SK-N-SH (cell line): ENCODE measurements around the gene GLE1. TPM values are rescaled to one million over a fixed set of nuclear protein-coding genes. Genes with fewer than 3 reads are reported as not detected.
"Not testable (repeated sequence)": the region's sequence is repeated elsewhere in the genome, so short reads cannot be mapped to it uniquely, and the experiment has no call there.

Experiments used
- CTCF ChIA-PET: fragments of 300-600, 350-600 bp; formaldehyde crosslinking; extraction: SDS; loops from one replicate; lab custom pipeline; 2021; lab: Yijun Ruan, JAX
- POLR2A ChIA-PET: fragments of 350-600 bp; sonication (Branson Sonifier 250); formaldehyde crosslinking; extraction: SDS; loops from one replicate; lab custom pipeline; 2020; ENCODE audit warnings: antibody characterized with exemption, inconsistent platforms; lab: Yijun Ruan, JAX
- DNase-seq: peaks from one replicate; pipeline ENCODE4 v3.0.0; 2012
- H2AFZ ChIP-seq: fragments of 200-600 bp; sonication (generic); 2 replicates; pipeline ENCODE4 v1.8.1; 2016; ENCODE audit warnings: antibody characterized with exemption, mild to moderate bottlenecking, low read depth
- H3F3A ChIP-seq: fragments of 200-600 bp; sonication (generic); replicated peaks from 2 replicates; pipeline ENCODE3; 2016; ENCODE audit warnings: antibody characterized with exemption, mild to moderate bottlenecking; ENCODE audit not compliant: insufficient read depth
- H3K27ac ChIP-seq, 2 experiments: fragments of 200-500 bp in 1 of 2; fragments of 200-600 bp in 1 of 2; sonication (Bioruptor generic) in 1 of 2; sonication (generic), shearing (Covaris generic) in 1 of 2; 2 replicates each; pipeline versions ENCODE4 v1.5.1 to v1.6.1; 2014 to 2016; ENCODE audit warnings: low read depth in 2 of 2, inconsistent platforms in 1 of 2, low read length in 1 of 2, mild to moderate bottlenecking in 1 of 2, mixed read lengths in 1 of 2
- H3K27me3 ChIP-seq: fragments of 200-600 bp; sonication (generic), shearing (Covaris generic); 2 replicates; pipeline ENCODE4 v1.6.1; 2016; ENCODE audit warnings: mixed run types; ENCODE audit not compliant: insufficient read depth
- H3K36me3 ChIP-seq, 2 experiments: fragments of 200-500 bp in 1 of 2; fragments of 200-600 bp in 1 of 2; sonication (Bioruptor generic) in 1 of 2; sonication (generic) in 1 of 2; replicated peaks in 1 of 2; 2 replicates each; pipeline versions ENCODE3 to v1.5.1; 2014 to 2016; ENCODE audit warnings: low read length in 1 of 2, mild to moderate bottlenecking in 1 of 2; ENCODE audit not compliant: insufficient read depth in 2 of 2, control insufficient read depth in 1 of 2
- H3K4me1 ChIP-seq, 2 experiments: fragments of 200-500 bp in 1 of 2; fragments of 200-600 bp in 1 of 2; sonication (Bioruptor generic) in 1 of 2; sonication (generic), shearing (Covaris generic) in 1 of 2; 2 replicates each; pipeline versions ENCODE4 v1.5.1 to v1.6.1; 2014 to 2016; ENCODE audit warnings: low read depth in 1 of 2, low read length in 1 of 2, mixed run types in 1 of 2; ENCODE audit not compliant: insufficient read depth in 2 of 2, control insufficient read depth in 1 of 2
- H3K4me2 ChIP-seq: fragments of 200-600 bp; sonication (generic), shearing (Covaris generic); 2 replicates; pipeline ENCODE4 v1.6.1; 2017; ENCODE audit warnings: mixed run types
- H3K4me3 ChIP-seq, 2 experiments: fragments of 200-500 bp in 1 of 2; fragments of 200-600 bp in 1 of 2; sonication (Bioruptor generic) in 1 of 2; sonication (generic), shearing (Covaris generic) in 1 of 2; 2 replicates each; pipeline versions ENCODE4 v1.5.1 to v1.8.1; 2014 to 2016; ENCODE audit warnings: low read depth in 2 of 2, inconsistent platforms in 1 of 2, low read length in 1 of 2, mild to moderate bottlenecking in 1 of 2, mixed read lengths in 1 of 2, moderate library complexity in 1 of 2
- H3K79me2 ChIP-seq: fragments of 200-600 bp; sonication (generic); 2 replicates; pipeline ENCODE4 v1.8.1; 2017; ENCODE audit warnings: mild to moderate bottlenecking; ENCODE audit not compliant: insufficient read depth
- H3K9ac ChIP-seq: fragments of 200-600 bp; sonication (generic); 2 replicates; pipeline ENCODE4 v1.6.1; 2017; ENCODE audit warnings: mixed run types
- H3K9me2 ChIP-seq: fragments of 200-600 bp; sonication (generic); 2 replicates; pipeline ENCODE4 v1.6.1; 2017; ENCODE audit warnings: mixed run types
- H3K9me3 ChIP-seq: fragments of 200-600 bp; sonication (generic); 2 replicates; pipeline ENCODE4 v1.6.1; 2017; ENCODE audit warnings: mixed run types, mild to moderate bottlenecking, moderate library complexity
- H4K20me1 ChIP-seq: fragments of 200-600 bp; sonication (generic); 2 replicates; pipeline ENCODE4 v1.6.1; 2017; ENCODE audit warnings: mild to moderate bottlenecking, mixed run types; ENCODE audit not compliant: insufficient read depth
- CHD2 ChIP-seq: fragments of 150-350 bp; IDR thresholded peaks from 2 replicates; pipeline ENCODE4 v1.6.1; 2018; ENCODE audit warnings: low read length; ENCODE audit not compliant: partially characterized antibody
- ELF1 ChIP-seq: IDR thresholded peaks from 2 replicates; pipeline ENCODE4 v1.4.0; 2012
- EZH2phosphoT487 ChIP-seq: fragments of 200-600 bp; sonication (generic); IDR thresholded peaks from 2 replicates; pipeline ENCODE4 v1.6.1; 2017; ENCODE audit warnings: low read depth, mixed run types, mild to moderate bottlenecking, antibody characterized with exemption, moderate library complexity, borderline replicate concordance
- MXI1 ChIP-seq: IDR thresholded peaks from 2 replicates; pipeline ENCODE4 v1.6.1; 2012; ENCODE audit warnings: mild to moderate bottlenecking, low read depth, low read length, improper control_type of control experiment
- NFIC ChIP-seq: IDR thresholded peaks from 2 replicates; pipeline ENCODE4 v1.4.0; 2012; ENCODE audit warnings: borderline replicate concordance
- RXRA ChIP-seq: IDR thresholded peaks from 2 replicates; pipeline ENCODE4 v1.4.0; 2012; ENCODE audit warnings: low read depth, mild to moderate bottlenecking, borderline replicate concordance
- SIN3A ChIP-seq: IDR thresholded peaks from 2 replicates; pipeline ENCODE4 v1.6.1; 2012; ENCODE audit warnings: low read depth, mild to moderate bottlenecking, low read length, moderate library complexity, borderline replicate concordance
- SMC3 ChIP-seq: IDR thresholded peaks from 2 replicates; pipeline ENCODE4 v1.6.1; 2012; ENCODE audit warnings: low read depth, low read length, improper control_type of control experiment
- TCF12 ChIP-seq: IDR thresholded peaks from 2 replicates; pipeline ENCODE4 v1.4.0; 2012
- YY1 ChIP-seq: IDR thresholded peaks from 2 replicates; pipeline ENCODE4 v1.4.0; 2012; ENCODE audit warnings: low read depth, mild to moderate bottlenecking
- WGBS: methylation state at CpG from one replicate; pipeline ENCODE4 v1.1.6; 2017; ENCODE audit warnings: low lambda C conversion rate; 5-methylcytosine and 5-hydroxymethylcytosine counted together
- polyA plus RNA-seq, 3 experiments: library from polyadenylated mRNA; depleted of rRNA; stranded (reverse); fragments of >200 nt; gene quantifications; 2 replicates each; pipeline ENCODE4 v1.2.3, GENCODE V29; 2012
- TF ChIP-seq, protein P1 (sequence below): IDR thresholded peaks from 2 replicates; pipeline ENCODE4 v1.4.0; 2012; ENCODE audit warnings: low read depth
- TF ChIP-seq, protein P2 (sequence below): fragments of 150-350 bp; IDR thresholded peaks from 2 replicates; pipeline ENCODE4 v1.6.1; 2017; ENCODE audit warnings: antibody characterized with exemption, low read length, low read depth, borderline replicate concordance

Gene GLE1
- polyA plus RNA-seq, 1 of the 3 experiments (the other 2 are of a cell fraction): 13.8 TPM

DNA sequence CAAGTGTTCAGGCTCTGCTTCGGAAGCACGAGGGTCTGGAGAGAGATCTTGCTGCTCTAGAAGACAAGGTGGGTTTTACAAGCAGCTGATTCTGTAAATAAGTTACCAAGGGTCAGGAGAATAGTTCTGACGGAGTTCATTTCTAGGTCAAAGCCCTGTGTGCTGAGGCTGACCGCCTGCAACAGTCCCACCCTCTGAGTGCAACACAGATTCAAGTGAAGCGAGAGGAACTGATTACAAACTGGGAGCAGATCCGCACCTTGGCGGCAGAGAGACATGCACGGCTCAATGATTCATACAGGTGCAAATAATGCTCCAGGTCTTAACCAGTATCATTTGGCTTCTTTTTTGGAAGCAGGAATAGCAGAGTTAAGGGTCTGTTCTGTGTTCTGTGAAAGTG is 72.7 kb downstream of the GLE1 start:
- H3K27me3 ChIP-seq: no peaks in the 10 kb centered on the region
- 97% methylated on average over 8 of the region's 8 CpGs for WGBS
- CTCF ChIA-PET: interaction anchor here (1.4 kb wide), 1 partner anchor 46 kb away, joined by 3 read pairs; no protein-coding TSS in a partner anchor
- no peak overlapping the region for H2AFZ ChIP-seq
- DNase-seq: no peak
- no peaks in the 10 kb centered on the region for H3K4me1 ChIP-seq
- H4K20me1 ChIP-seq: no peaks in the 10 kb centered on the region
- no peak for TF ChIP-seq EZH2phosphoT487
- no peak for TF ChIP-seq SMC3
- TF ChIP-seq, all 33 proteins: peak for 0
- Histone ChIP-seq H3K27ac (no peak overlapping the region), H3K79me2 (peaks cover 18% of the 10 kb centered on the region; the same call in 1 of the 2 replicates), H3K4me3 (no peak overlapping the region), H3K4me2 (no peak overlapping the region), H3F3A (peaks cover 9% of the 10 kb centered on the region), H3K9ac (no peak overlapping the region), H3K9me2 (no peaks in the 10 kb centered on the region), H3K9me3 (no peaks in the 10 kb centered on the region), H3K36me3 (peaks cover 85 to 89% of the 10 kb centered on the region in 2 experiments)
- POLR2A ChIA-PET: no interaction called here

DNA sequence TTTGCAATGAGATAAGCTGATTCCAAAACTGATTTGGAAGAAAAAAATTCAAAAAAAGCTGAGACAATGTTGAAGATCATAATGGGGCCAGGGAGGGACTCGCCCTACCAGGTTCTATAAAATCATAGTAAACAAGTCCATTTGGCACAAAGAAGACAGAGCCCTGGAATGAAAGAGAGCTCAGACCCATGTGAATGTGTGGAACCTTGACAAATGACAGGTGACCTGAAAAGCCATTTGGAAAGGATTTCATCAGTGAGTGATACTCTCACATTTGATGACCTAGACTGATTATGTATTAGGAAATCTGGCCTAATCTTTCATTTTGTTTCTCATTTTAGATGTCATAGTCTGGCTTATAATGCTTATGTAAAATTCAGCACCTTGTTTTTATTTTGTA is 74.7 kb downstream of the GLE1 start:
- TF ChIP-seq, protein P1, sequence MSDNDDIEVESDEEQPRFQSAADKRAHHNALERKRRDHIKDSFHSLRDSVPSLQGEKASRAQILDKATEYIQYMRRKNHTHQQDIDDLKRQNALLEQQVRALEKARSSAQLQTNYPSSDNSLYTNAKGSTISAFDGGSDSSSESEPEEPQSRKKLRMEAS: no peak
- TF ChIP-seq EZH2phosphoT487: no peak
- no peak for TF ChIP-seq ELF1
- TF ChIP-seq TCF12: no peak
- no peak for TF ChIP-seq RXRA
- TF ChIP-seq CHD2: no peak
- TF ChIP-seq YY1: no peak
- TF ChIP-seq NFIC: no peak
- TF ChIP-seq, all 33 proteins: peak for 0
- no peaks in the 10 kb centered on the region for H3K9me3 ChIP-seq
- H3F3A ChIP-seq: peaks cover 6% of the 10 kb centered on the region
- no peaks in the 10 kb centered on the region for H3K79me2 ChIP-seq
- no peak overlapping the region for H2AFZ ChIP-seq
- POLR2A ChIA-PET: no interaction called here
- no peak overlapping the region for H3K4me3 ChIP-seq
- CTCF ChIA-PET: no interaction called here
- peaks cover 93 to 99% of the 10 kb centered on the region in 2 experiments for H3K36me3 ChIP-seq
- H3K4me2 ChIP-seq: no peak overlapping the region
- H3K27me3 ChIP-seq: no peaks in the 10 kb centered on the region
- H3K4me1 ChIP-seq: no peaks in the 10 kb centered on the region
- no peak overlapping the region for H3K27ac ChIP-seq
- H3K9me2 ChIP-seq: no peaks in the 10 kb centered on the region
- H3K9ac ChIP-seq: no peak overlapping the region
- H4K20me1 ChIP-seq: no peaks in the 10 kb centered on the region
- WGBS: 100% methylated on average over 1 of the region's 1 CpG
- DNase-seq: no peak

DNA sequence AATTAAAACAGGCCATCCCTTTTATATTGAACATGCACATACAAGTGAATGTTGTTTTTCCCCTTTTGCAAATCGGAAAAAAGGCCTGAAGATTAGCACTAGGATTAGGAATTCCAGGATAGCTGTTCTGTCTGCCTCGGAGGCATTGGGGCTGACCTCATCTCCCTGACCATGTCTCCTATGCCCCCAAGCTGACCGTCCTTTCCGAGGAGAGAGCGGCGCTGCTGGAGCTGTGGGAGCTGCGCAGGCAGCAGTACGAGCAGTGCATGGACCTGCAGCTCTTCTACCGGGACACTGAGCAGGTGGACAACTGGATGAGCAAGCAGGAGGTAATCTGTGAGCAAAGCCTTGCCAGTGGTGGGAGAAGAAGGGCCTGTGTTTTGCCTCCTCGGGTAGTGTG is 76.2 kb downstream of the GLE1 start:
- CTCF ChIA-PET: interaction anchor here (1.1 to 1.3 kb wide), 2 partner anchors 133 to 142 kb away, joined by 3 read pairs; no protein-coding TSS in a partner anchor

DNA sequence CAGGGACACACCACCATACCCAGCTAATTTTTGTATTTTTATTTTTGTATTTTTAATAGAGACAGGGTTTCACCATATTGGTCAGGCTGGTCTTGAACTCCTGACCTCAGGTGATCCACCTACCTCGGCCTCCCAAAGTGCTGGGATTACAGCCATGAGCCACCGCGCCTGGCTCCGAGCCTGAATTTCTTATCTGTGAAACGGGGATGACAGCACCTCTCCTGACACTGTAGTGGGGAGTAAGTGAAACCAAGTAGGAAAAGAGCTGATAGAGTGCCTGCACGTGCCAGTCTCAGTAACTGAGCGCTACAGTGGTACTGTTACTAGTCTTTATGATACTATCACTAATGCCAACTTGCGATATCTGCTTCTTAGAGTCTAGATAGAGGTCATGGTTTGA is 80.6 kb downstream of the GLE1 start:
- Histone ChIP-seq H3K36me3 (peaks cover 83% of the 10 kb centered on the region in 2 experiments), H3F3A (peaks cover 14% of the 10 kb centered on the region)
- H3K9me3 ChIP-seq, H3K9ac ChIP-seq, H3K27me3 ChIP-seq, H3K9me2 ChIP-seq, H3K4me3 ChIP-seq, H4K20me1 ChIP-seq, H3K79me2 ChIP-seq, H3K4me2 ChIP-seq, DNase-seq, H3K27ac ChIP-seq, H3K4me1 ChIP-seq, H2AFZ ChIP-seq, POLR2A ChIA-PET: not testable (repeated sequence)
- CTCF ChIA-PET: interaction anchor here (0.6 to 1.5 kb wide), 2 partner anchors 177 to 1083 kb away, joined by 3 read pairs; no protein-coding TSS in a partner anchor
- WGBS: 92% methylated on average over 8 of the region's 8 CpGs

More for the DNA sequence above, 76.2 kb downstream of the GLE1 start:
- H3K9me3 ChIP-seq: no peaks in the 10 kb centered on the region
- POLR2A ChIA-PET: no interaction called here
- no peaks in the 10 kb centered on the region for H3K9me2 ChIP-seq
- H3K4me3 ChIP-seq: no peak overlapping the region
- H3K4me2 ChIP-seq: no peak overlapping the region
- no peaks in the 10 kb centered on the region for H3K79me2 ChIP-seq
- peaks cover 95 to 99% of the 10 kb centered on the region in 2 experiments for H3K36me3 ChIP-seq
- no peak overlapping the region for H3K27ac ChIP-seq
- no peak overlapping the region for H3K9ac ChIP-seq
- 89% methylated on average over 10 of the region's 10 CpGs for WGBS
- TF ChIP-seq SIN3A: no peak
- TF ChIP-seq, protein P2, sequence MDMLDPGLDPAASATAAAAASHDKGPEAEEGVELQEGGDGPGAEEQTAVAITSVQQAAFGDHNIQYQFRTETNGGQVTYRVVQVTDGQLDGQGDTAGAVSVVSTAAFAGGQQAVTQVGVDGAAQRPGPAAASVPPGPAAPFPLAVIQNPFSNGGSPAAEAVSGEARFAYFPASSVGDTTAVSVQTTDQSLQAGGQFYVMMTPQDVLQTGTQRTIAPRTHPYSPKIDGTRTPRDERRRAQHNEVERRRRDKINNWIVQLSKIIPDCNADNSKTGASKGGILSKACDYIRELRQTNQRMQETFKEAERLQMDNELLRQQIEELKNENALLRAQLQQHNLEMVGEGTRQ: no peak
- no peak for TF ChIP-seq MXI1
- H3K4me1 ChIP-seq: no peaks in the 10 kb centered on the region
- no peaks in the 10 kb centered on the region for H4K20me1 ChIP-seq
- H3F3A ChIP-seq: peaks cover 9% of the 10 kb centered on the region
- no peak overlapping the region for H2AFZ ChIP-seq
- H3K27me3 ChIP-seq: no peaks in the 10 kb centered on the region
- no peak for DNase-seq
